GM12878 (cell line): Measurements from ENCODE around the gene TDRD9. TPM values are rescaled to one million over a fixed set of nuclear protein-coding genes. Genes with fewer than 3 reads are reported as not detected.

ENCODE experiments used
- ATAC-seq: fragments of 200-7000 bp; cut with Tn5 transposase; 3 replicates; pipeline ENCODE4 v1.9.1; 2020; ENCODE audit warnings: mild to moderate bottlenecking, moderate library complexity
- BruUV-seq: library from RNA; stranded (reverse); fragments of 400-500 nt; replicated peaks from 2 replicates; lab custom pipeline; 2021; lab: Mats Ljungman, UMichigan
- CTCF ChIA-PET: fragments of 300-600 bp; sonication (Branson Sonifier 250); formaldehyde crosslinking; extraction: SDS; loops from one replicate; lab custom pipeline; 2021; ENCODE audit warnings: inconsistent platforms; lab: Yijun Ruan, JAX
- POLR2A ChIA-PET: fragments of 350-600 bp; formaldehyde crosslinking; extraction: SDS; loops from one replicate; lab custom pipeline; 2021; ENCODE audit warnings: inconsistent platforms; lab: Charles Lee
- RAD21 ChIA-PET: fragments of 300-600 bp; sonication (Branson Sonifier 250); formaldehyde crosslinking; loops from one replicate; lab custom pipeline; 2023; ENCODE audit warnings: antibody characterized with exemption; ENCODE audit not compliant: unreplicated experiment; lab: Charles Lee
- SMC1A ChIA-PET: fragments of 300-600 bp; sonication (Branson Sonifier 250); formaldehyde crosslinking; loops from one replicate; lab custom pipeline; 2023; ENCODE audit not compliant: unreplicated experiment, uncharacterized antibody; lab: Charles Lee
- DNase-seq: peaks from one replicate; pipeline ENCODE4 v3.0.0-alpha.2; 2011; ENCODE audit warnings: low read depth, low spot score
- FAIRE-seq: peaks from 3 replicates; lab custom pipeline; 2011; peaks lifted over from hg19 to GRCh38; lab: Jason Lieb, UNC
- H2AFZ ChIP-seq: 2 replicates; pipeline ENCODE4 v1.6.0; 2011; ENCODE audit warnings: low read depth, low read length, control low read depth; ENCODE audit not compliant: control insufficient read depth
- H3K27ac ChIP-seq: 2 replicates; pipeline ENCODE4 v1.5.1; 2011; ENCODE audit warnings: control low read depth; ENCODE audit not compliant: control insufficient read depth, insufficient read depth
- H3K27me3 ChIP-seq, 2 experiments: replicated peaks in 1 of 2; 2 replicates each; pipeline versions ENCODE4 v1.6.0 to v1.6.1; 2011; ENCODE audit warnings: low read length in 1 of 2; ENCODE audit not compliant: control insufficient read depth in 2 of 2, insufficient read depth in 2 of 2
- H3K36me3 ChIP-seq, 2 experiments: 2 replicates each; pipeline ENCODE4 v1.5.1; 2011; ENCODE audit warnings: low read length in 1 of 2; ENCODE audit not compliant: control insufficient read depth in 2 of 2, insufficient read depth in 2 of 2
- H3K4me1 ChIP-seq: 2 replicates; pipeline ENCODE4 v1.6.1; 2011; ENCODE audit warnings: mild to moderate bottlenecking, low read length, moderate library complexity, mixed read lengths; ENCODE audit not compliant: control insufficient read depth, insufficient read depth
- H3K4me2 ChIP-seq: 2 replicates; pipeline ENCODE4 v1.6.0; 2011; ENCODE audit warnings: control low read depth; ENCODE audit not compliant: control insufficient read depth, insufficient read depth
- H3K4me3 ChIP-seq: fragments of 200-600 bp; sonication (generic); 2 replicates; pipeline ENCODE4 v1.5.1; 2016
- H3K79me2 ChIP-seq: 2 replicates; pipeline ENCODE4 v1.6.0; 2011; ENCODE audit warnings: low read length; ENCODE audit not compliant: control insufficient read depth, insufficient read depth
- H3K9ac ChIP-seq: 2 replicates; pipeline ENCODE4 v1.8.0; 2011; ENCODE audit warnings: low read length, control low read depth, mixed read lengths; ENCODE audit not compliant: control insufficient read depth, insufficient read depth
- H3K9me3 ChIP-seq: replicated peaks from 3 replicates; pipeline ENCODE4 v1.5.1; 2011; ENCODE audit warnings: mild to moderate bottlenecking, low read length; ENCODE audit not compliant: control insufficient read depth, insufficient read depth
- H4K20me1 ChIP-seq: 2 replicates; pipeline ENCODE4 v1.6.0; 2011; ENCODE audit not compliant: control insufficient read depth, insufficient read depth
- HDAC2 ChIP-seq: fragments of 200-600 bp; sonication (generic); IDR thresholded peaks from 2 replicates; pipeline ENCODE4 v1.6.1; 2017
- HDAC6 ChIP-seq: fragments of 200-600 bp; sonication (generic); IDR thresholded peaks from one replicate; pipeline ENCODE4 v1.8.0; 2017; ENCODE audit warnings: antibody characterized with exemption; ENCODE audit not compliant: unreplicated experiment
- IKZF1 ChIP-seq: fragments of 450-650 bp; conservative IDR thresholded peaks from 2 replicates; pipeline ENCODE4 v1.6.1; 2017; ENCODE audit warnings: antibody characterized with exemption, mild to moderate bottlenecking
- KDM1A ChIP-seq: fragments of 200-600 bp; sonication (generic); IDR thresholded peaks from 2 replicates; pipeline ENCODE4 v1.6.1; 2016; ENCODE audit warnings: borderline replicate concordance
- MTA2 ChIP-seq: fragments of 450-650 bp; IDR thresholded peaks from 2 replicates; pipeline ENCODE4 v1.6.1; 2016; ENCODE audit warnings: low read depth, mild to moderate bottlenecking, moderate library complexity
- NBN ChIP-seq: fragments of 450-650 bp; IDR thresholded peaks from 2 replicates; pipeline ENCODE4 v1.6.1; 2016
- NR2F1 ChIP-seq: fragments of 450-650 bp; conservative IDR thresholded peaks from 2 replicates; pipeline ENCODE4 v1.6.1; 2017; ENCODE audit warnings: mild to moderate bottlenecking
- POLR2AphosphoS5 ChIP-seq: IDR thresholded peaks from 2 replicates; pipeline ENCODE4 v1.6.1; 2011; ENCODE audit warnings: mild to moderate bottlenecking, low read length, inconsistent platforms
- RCOR1 ChIP-seq: conservative IDR thresholded peaks from 2 replicates; pipeline ENCODE4 v1.6.1; 2012; ENCODE audit warnings: low read depth, low read length, improper control_type of control experiment
- SIN3A ChIP-seq: IDR thresholded peaks from 2 replicates; pipeline ENCODE4 v1.6.1; 2012; ENCODE audit warnings: low read depth, low read length, improper control_type of control experiment
- SMAD5 ChIP-seq: IDR thresholded peaks from 2 replicates; pipeline ENCODE4 v1.6.1; 2016; ENCODE audit warnings: antibody characterized with exemption, low read depth
- SMARCA5 ChIP-seq: fragments of 450-650 bp; IDR thresholded peaks from 2 replicates; pipeline ENCODE4 v1.6.1; 2017; ENCODE audit warnings: mild to moderate bottlenecking
- ZNF207 ChIP-seq: fragments of 450-650 bp; IDR thresholded peaks from 2 replicates; pipeline ENCODE4 v1.6.1; 2014; ENCODE audit warnings: antibody characterized with exemption, mild to moderate bottlenecking, borderline replicate concordance
- ZNF24 ChIP-seq: fragments of 450-650 bp; IDR thresholded peaks from 2 replicates; pipeline ENCODE4 v1.6.1; 2017; ENCODE audit warnings: antibody characterized with exemption, mild to moderate bottlenecking
- ZSCAN29 ChIP-seq: fragments of 450-650 bp; IDR thresholded peaks from 2 replicates; pipeline ENCODE4 v1.6.1; 2017; ENCODE audit warnings: mild to moderate bottlenecking, moderate library complexity
- ZZZ3 ChIP-seq: IDR thresholded peaks from 2 replicates; pipeline ENCODE4 v1.6.1; 2011; ENCODE audit warnings: low read depth; ENCODE audit not compliant: control insufficient read depth, insufficient read length
- WGBS: methylation state at CpG from one replicate; pipeline ENCODE4 v1.1.6; 2016; ENCODE audit warnings: low lambda C conversion rate; ENCODE audit not compliant: insufficient replicate concordance, insufficient coverage; ENCODE audit errors: missing lambda C conversion rate; 5-methylcytosine and 5-hydroxymethylcytosine counted together
- in situ Hi-C: fragments of 300-500 bp; cut with MboI; formaldehyde crosslinking; loops from 9 replicates; pipeline ENCODE4 v1.14.3; 2018; ENCODE audit warnings: mixed read lengths
- intact Hi-C: fragments of 100-400 bp; cut with micrococcal nuclease; formaldehyde crosslinking; loops from one replicate; pipeline ENCODE4 v1.14.2; 2022; ENCODE audit not compliant: unreplicated experiment
- polyA plus RNA-seq, 11 experiments: library from polyadenylated mRNA; depleted of rRNA in 4 of 11; unstranded in 6 of 11; stranded (reverse) in 5 of 11; fragments of >200 nt; fragmentation: Nextera tagmentation in 4 of 11; fragmentation: Illumina TruSeq in 1 of 11; extraction: Ambion mirVana in 4 of 11; extraction: Trizol in 1 of 11; gene quantifications; 1 replicate in 1 of 11; 2 replicates in 10 of 11; pipeline versions ENCODE4 v1.2.1 to v1.2.3, GENCODE V29; 2011 to 2016; ENCODE audit warnings: inconsistent platforms in 2 of 11, missing spikeins in 2 of 11, low read depth in 1 of 11
- total RNA-seq, 4 experiments: library from RNA; depleted of rRNA in 3 of 4; stranded (reverse); fragments of >200 nt in 3 of 4; fragmentation: Illumina TruSeq in 1 of 4; extraction: Trizol in 1 of 4; gene quantifications; 2 replicates each; pipeline versions ENCODE4 v1.2.1 to v1.2.3, GENCODE V29; 2013 to 2021
- TF ChIP-seq, protein P1 (sequence below): IDR thresholded peaks from 2 replicates; pipeline ENCODE4 v1.6.1; 2011; ENCODE audit warnings: low read depth, low read length, improper control_type of control experiment, borderline replicate concordance
- TF ChIP-seq, protein P2 (sequence below): IDR thresholded peaks from 2 replicates; pipeline ENCODE4 v1.6.1; 2012; ENCODE audit warnings: low read length, inconsistent platforms
- TF ChIP-seq, protein P3 (sequence below): fragments of 450-650 bp; IDR thresholded peaks from 2 replicates; pipeline ENCODE4 v1.6.1; 2017; ENCODE audit warnings: low read depth, mild to moderate bottlenecking, moderate library complexity
- TF ChIP-seq, protein P4 (sequence below), 3 experiments: IDR thresholded peaks in 2 of 3; conservative IDR thresholded peaks in 1 of 3; 2 replicates each; pipeline ENCODE4 v1.5.1; 2011; ENCODE audit warnings: low read depth in 3 of 3, low read length in 3 of 3, mild to moderate bottlenecking in 3 of 3, control low read depth in 2 of 3, moderate library complexity in 2 of 3, inconsistent platforms in 1 of 3, mixed read lengths in 1 of 3; ENCODE audit not compliant: control insufficient read depth in 2 of 3, insufficient read depth in 1 of 3; ENCODE audit errors: extremely low read depth in 1 of 3

Gene TDRD9
- total and polyA plus RNA-seq, 10 of the 15 experiments (the other 5 are each of a cell fraction or from before 2014, with no cell fraction given) = 0.12 TPM; not detected in 9

DNA sequence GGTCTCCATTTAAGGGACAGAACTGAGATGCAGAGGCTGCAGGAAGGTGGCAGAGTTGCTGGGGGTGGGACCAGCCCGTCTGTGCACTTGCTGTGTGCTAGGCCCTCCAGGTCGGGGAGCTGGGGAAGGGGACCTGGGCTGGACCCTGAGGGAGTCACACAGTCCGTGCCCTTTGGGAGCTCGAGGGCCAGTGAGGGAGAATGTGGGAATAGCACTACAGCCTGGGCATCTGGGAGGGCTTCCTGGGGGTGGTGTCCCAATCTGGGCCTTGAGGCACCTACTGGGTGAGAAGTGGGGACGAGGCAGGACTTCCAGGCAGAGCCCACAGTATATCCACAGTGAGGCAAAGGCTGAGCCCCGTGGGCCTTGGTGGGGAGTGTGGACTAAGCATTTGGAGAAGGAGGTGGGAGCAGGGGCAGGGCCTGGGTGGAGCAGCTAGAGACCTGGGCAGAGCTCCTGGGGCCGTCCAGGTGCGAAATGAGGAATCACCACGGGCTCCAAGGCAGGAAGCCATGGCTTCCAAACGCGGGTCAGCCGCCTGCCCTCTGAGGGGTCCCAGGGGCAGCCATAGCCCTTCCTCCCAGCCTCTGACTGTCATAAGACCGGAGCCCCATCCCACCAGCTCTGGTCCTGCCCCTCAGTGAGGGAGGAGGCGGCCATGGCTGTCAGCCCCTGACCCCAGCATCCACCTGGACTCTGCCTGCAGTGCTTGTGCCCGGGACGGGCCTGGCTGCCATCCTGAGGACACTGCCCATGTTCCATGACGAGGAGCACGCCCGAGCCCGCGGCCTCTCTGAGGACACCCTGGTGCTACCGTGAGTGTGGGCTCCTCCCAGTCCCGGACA, 163.9 kb downstream of the TDRD9 start:
- no peaks in the 10 kb centered on the region for H3K4me1 ChIP-seq
- in situ Hi-C loops (no loop called here), intact Hi-C loops (loop anchor here (5.0 kb wide), 1 partner anchor 550 kb away; no protein-coding TSS in a partner anchor)
- POLR2A ChIA-PET = no interaction called here
- SMC1A ChIA-PET = interaction anchor here (0.6 kb wide), 1 partner anchor 60 kb away, joined by 3 read pairs; no protein-coding TSS in a partner anchor
- H3K9ac ChIP-seq = no peak overlapping the region
- no TSS peak for BruUV-seq
- no peak overlapping the region for H3K4me3 ChIP-seq
- CTCF ChIA-PET = interaction anchor here (0.8 kb wide), 1 partner anchor 14 kb away, joined by 3 read pairs; no protein-coding TSS in a partner anchor
- no peak overlapping the region for H3K27ac ChIP-seq
- no peaks in the 10 kb centered on the region for H3K36me3 ChIP-seq
- ATAC-seq (no peak), FAIRE-seq (no peak), DNase-seq (no peak)
- no peak overlapping the region for H2AFZ ChIP-seq
- no peaks in the 10 kb centered on the region for H4K20me1 ChIP-seq
- no peaks in the 10 kb centered on the region for H3K27me3 ChIP-seq
- no peaks in the 10 kb centered on the region for H3K9me3 ChIP-seq
- TF ChIP-seq MTA2 (no peak), HDAC6 (no peak), NR2F1 (no peak), ZNF24 (no peak), RCOR1 (no peak), KDM1A (no peak), ZZZ3 (no peak), SMAD5 (no peak), ZSCAN29 (no peak), SIN3A (no peak), IKZF1 (no peak), NBN (no peak), ZNF207 (no peak), HDAC2 (no peak), POLR2AphosphoS5 (no peak), SMARCA5 (no peak)
- TF ChIP-seq, protein P1, sequence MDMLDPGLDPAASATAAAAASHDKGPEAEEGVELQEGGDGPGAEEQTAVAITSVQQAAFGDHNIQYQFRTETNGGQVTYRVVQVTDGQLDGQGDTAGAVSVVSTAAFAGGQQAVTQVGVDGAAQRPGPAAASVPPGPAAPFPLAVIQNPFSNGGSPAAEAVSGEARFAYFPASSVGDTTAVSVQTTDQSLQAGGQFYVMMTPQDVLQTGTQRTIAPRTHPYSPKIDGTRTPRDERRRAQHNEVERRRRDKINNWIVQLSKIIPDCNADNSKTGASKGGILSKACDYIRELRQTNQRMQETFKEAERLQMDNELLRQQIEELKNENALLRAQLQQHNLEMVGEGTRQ = no peak
- TF ChIP-seq, protein P2, sequence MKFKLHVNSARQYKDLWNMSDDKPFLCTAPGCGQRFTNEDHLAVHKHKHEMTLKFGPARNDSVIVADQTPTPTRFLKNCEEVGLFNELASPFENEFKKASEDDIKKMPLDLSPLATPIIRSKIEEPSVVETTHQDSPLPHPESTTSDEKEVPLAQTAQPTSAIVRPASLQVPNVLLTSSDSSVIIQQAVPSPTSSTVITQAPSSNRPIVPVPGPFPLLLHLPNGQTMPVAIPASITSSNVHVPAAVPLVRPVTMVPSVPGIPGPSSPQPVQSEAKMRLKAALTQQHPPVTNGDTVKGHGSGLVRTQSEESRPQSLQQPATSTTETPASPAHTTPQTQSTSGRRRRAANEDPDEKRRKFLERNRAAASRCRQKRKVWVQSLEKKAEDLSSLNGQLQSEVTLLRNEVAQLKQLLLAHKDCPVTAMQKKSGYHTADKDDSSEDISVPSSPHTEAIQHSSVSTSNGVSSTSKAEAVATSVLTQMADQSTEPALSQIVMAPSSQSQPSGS = no peak
- TF ChIP-seq, protein P3, sequence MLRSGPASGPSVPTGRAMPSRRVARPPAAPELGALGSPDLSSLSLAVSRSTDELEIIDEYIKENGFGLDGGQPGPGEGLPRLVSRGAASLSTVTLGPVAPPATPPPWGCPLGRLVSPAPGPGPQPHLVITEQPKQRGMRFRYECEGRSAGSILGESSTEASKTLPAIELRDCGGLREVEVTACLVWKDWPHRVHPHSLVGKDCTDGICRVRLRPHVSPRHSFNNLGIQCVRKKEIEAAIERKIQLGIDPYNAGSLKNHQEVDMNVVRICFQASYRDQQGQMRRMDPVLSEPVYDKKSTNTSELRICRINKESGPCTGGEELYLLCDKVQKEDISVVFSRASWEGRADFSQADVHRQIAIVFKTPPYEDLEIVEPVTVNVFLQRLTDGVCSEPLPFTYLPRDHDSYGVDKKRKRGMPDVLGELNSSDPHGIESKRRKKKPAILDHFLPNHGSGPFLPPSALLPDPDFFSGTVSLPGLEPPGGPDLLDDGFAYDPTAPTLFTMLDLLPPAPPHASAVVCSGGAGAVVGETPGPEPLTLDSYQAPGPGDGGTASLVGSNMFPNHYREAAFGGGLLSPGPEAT = no peak
- TF ChIP-seq, protein P4, sequence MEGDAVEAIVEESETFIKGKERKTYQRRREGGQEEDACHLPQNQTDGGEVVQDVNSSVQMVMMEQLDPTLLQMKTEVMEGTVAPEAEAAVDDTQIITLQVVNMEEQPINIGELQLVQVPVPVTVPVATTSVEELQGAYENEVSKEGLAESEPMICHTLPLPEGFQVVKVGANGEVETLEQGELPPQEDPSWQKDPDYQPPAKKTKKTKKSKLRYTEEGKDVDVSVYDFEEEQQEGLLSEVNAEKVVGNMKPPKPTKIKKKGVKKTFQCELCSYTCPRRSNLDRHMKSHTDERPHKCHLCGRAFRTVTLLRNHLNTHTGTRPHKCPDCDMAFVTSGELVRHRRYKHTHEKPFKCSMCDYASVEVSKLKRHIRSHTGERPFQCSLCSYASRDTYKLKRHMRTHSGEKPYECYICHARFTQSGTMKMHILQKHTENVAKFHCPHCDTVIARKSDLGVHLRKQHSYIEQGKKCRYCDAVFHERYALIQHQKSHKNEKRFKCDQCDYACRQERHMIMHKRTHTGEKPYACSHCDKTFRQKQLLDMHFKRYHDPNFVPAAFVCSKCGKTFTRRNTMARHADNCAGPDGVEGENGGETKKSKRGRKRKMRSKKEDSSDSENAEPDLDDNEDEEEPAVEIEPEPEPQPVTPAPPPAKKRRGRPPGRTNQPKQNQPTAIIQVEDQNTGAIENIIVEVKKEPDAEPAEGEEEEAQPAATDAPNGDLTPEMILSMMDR (IDR thresholded peaks at IDR 0.05 in 2 of 3, conservative IDR thresholded peaks at IDR 0.05 in 1 of 3; ENCODE audit: control insufficient read depth in 2 of 3, extremely low read depth in 1 of 3, insufficient read depth in 1 of 3, low read depth in 3 of 3, low read length in 3 of 3) = no peak
- no peaks in the 10 kb centered on the region for H3K79me2 ChIP-seq
- H3K4me2 ChIP-seq = no peak overlapping the region
- RAD21 ChIA-PET = interaction anchor here (1.4 kb wide), 1 partner anchor 472 kb away, joined by 3 read pairs; no protein-coding TSS in a partner anchor
- WGBS = 55% methylated on average over 23 of the region's 23 CpGs
